ENCODE measurements around the gene MEST.

MEST gene

GRCh38 chr7:130554481-130554880, 62.6 kb downstream of the MEST start:
- H3K4me3 ChIP-seq (ENCODE audit: low read depth in 1 of 2, low read length in 2 of 2): no peak overlapping the region
- H3K27ac ChIP-seq (ENCODE audit: low read length): no peak overlapping the region
- H3K9ac ChIP-seq (ENCODE audit: low read depth, low read length): no peak overlapping the region
- DNase-seq (no peak), ATAC-seq (ENCODE audit: insufficient read depth, low read depth) (no peak)
- no peaks in the 10 kb centered on the region for H3K27me3 ChIP-seq (ENCODE audit: insufficient read depth, low read length, poor library complexity)
- TF ChIP-seq EZH2 (IDR thresholded peaks at IDR 0.05; ENCODE audit: borderline replicate concordance, low read depth, low read length, severe bottlenecking) (no peak), CTCF (IDR thresholded peaks at IDR 0.05; ENCODE audit: borderline replicate concordance, extremely low read depth, low read length, poor library complexity, severe bottlenecking) (no peak)
- H3K9me3 ChIP-seq (ENCODE audit: insufficient read depth, low read length, severe bottlenecking): no peaks in the 10 kb centered on the region
- H3K4me1 ChIP-seq (ENCODE audit: insufficient read depth, low read length): no peaks in the 10 kb centered on the region
- H3K79me2 ChIP-seq (ENCODE audit: insufficient read depth, low read length): no peaks in the 10 kb centered on the region
- H2AFZ ChIP-seq (ENCODE audit: low read depth, low read length): no peak overlapping the region
- no peak overlapping the region for H3K4me2 ChIP-seq (ENCODE audit: insufficient read depth, low read length)
- peaks cover 3% of the 10 kb centered on the region; the same call in 1 of the 2 replicates for H3K36me3 ChIP-seq (ENCODE audit: insufficient read depth, low read length)
- no peaks in the 10 kb centered on the region for H4K20me1 ChIP-seq (ENCODE audit: insufficient read depth, low read length)

Data from DND-41 (cell line).